K562 treated with DMSO at 1 percent for 12 hours (cell line): ENCODE results near the gene PLA2G1B. TPM values are rescaled to one million over a fixed set of nuclear protein-coding genes. Genes with fewer than 3 reads are reported as not detected.

Source experiments
- total RNA-seq: library from RNA; unstranded; fragments of 300-600 nt; gene quantifications from 2 replicates; pipeline ENCODE4 v1.2.3, GENCODE V29; 2022; ENCODE audit not compliant: insufficient read depth

Gene PLA2G1B
- not detected in 2 replicates for total RNA-seq

DNA sequence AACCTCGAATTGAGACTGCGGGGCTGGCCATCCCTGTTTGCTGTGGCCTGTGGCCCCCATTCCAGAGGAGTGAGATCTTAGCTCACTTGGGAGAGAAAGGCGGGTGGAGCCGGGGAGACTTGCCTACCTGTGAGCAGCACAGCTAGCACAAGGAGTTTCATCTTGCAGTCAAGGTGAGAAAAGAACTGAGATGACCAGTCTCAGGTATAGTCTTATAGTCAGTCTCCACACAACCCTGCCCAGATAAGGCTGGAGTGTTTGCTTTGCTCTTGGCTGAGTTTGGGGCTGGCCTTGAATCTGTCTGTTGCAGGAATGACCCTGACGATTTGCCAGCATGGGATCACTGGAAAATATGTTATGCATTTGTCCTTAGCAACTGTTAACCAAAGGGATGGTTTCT lies at the start of gene PLA2G1B:
TSS of gene PLA2G1B (minus strand) at position 187 of the 400 bp plus-strand sequence. CDS start at position 161, 26 bp downstream.

DNA sequence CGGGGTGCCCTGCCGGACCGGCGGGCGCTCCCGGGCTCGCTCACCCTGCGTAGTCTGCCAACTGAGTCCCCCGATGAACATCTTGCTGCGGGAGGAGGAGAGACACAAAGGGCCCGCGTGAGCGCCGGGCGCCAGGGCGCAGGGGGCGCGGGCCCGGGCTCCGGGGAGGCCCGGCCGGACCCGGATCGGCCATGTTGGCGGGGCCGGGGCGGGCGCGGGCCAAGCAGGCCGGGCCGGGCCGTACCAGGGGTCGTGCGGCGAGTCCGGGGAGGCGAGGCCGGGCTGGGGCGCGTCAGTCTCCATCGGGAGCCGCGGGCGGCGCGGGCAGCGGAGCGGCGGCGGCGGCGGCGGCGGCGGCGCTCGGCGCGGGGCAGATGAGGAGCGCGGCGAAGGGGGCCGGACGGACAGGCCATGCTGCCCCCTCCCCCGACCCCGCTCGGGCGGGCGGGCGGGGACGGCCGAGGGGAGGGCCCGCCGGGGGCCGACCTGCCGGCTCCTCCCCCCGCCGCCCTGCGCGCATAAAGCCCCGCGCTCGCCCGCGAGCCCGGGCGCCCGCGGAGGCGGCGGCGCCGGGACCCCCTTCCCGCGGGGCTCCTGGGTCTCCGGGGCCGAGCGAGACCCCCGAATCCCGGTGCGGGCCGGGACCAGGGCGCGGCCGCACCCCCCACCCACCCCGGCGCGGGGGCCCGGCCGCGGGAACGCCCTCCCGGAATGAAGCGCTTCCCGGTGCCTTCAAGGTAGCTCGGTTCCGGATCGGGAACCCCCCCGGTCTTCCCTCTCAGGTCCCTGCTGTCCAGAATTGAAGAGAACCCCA lies 41.4 kb upstream of the PLA2G1B start, which contains the start of gene MSI1:
TSS of gene MSI1 (minus strand) at position 376 of the 814 bp plus-strand sequence. CDS start at position 303, 73 bp downstream.

DNA sequence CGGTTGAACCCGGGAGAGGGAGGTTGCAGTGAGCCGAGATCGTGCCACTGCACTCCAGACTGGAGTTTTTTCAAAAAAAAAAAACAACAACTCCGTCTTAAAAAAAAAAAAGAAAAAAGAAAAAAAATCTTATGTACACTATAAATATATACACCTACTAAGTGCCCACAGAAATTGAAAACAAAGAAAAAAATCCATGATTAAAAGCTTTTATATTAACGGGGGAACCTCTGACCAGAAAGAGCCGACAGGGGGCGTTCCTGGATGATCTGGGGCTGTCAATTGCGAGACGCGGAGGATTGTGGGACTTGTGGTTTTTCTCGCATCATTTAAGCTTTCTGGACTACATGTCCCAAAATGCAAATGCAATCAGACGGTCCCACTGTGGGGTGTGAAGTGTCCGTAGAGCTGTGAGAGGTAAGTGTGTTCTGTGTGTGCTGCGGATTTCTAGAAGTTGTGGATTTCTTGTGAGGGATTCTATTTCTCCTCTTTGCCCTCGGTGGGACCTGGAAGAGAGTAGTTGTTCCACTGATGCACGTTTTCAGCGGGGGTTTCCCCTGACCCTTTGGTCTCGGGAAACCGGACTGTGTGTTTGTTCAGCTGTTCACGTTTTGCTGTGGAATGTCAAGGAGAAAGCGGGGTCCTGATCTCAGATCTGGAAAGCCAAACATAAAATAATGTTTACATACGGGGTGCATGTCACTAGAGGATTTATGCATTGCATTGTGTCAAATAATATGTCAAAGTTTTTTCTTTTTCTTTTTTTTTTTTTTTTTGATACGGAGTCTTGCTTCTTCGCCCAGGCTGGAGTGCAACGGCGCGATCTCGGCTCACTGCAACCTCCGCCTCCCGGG lies 25.4 kb downstream of the PLA2G1B start, which contains the start of gene SIRT4:
TSS of gene SIRT4 (plus strand) at position 360 of the 854 bp plus-strand sequence. CDS start 1,241 bp downstream, outside the sequence.

DNA sequence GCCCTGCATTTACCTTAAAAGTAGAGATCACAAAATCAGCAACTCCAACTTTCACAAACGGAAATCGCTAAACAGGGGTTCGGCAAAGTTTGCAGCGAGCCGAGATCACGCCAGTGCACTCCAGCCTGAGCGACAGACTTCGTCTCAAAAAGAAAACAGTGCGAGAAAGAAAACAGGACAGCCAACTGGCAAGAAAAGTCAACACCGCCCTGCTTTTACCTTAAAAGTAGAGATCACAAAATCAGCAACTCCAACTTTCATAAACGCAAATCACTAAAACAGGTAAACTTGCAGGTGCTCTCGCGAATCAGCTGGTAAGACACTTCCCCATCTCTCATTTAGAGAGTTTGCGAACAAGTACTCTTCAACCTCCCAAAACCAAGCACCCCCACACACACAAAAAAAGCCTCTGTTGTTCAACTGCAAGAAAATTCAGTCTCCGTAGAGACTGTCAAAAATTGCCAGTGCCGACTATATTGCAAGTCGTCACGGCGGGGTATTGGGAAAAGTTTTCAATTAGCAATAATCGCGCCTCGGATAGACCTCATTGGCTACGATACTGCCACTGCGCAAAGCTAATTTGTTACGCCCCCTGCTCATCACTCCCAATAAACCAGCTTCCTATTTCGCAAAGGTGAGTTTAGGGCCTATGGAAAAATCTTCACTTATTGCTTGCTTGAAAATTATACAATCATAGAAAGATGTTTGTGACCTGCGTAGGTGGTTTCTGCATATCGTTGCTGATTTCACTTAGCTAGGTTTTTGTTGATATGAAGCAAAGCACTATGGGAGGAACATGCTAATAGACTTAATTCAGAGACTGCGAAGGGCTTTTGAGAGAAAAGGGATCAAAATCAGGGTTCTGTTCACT lies 34.7 kb downstream of the PLA2G1B start, which contains the start of gene RNU4-1:
TSS of gene RNU4-1 (minus strand) at position 577 of the 871 bp plus-strand sequence.

Other genes with a start within 250 kb of the PLA2G1B start
- 34.9 and 57.5 TPM in 2 replicates for gene RAB35, start 211.0 kb downstream of the PLA2G1B start, total RNA-seq
- 18.3 and 78.5 TPM in 2 replicates for gene GCN1, start 133.1 kb downstream of the PLA2G1B start, total RNA-seq
- gene RPLP0, start 126.7 kb downstream of the PLA2G1B start, total RNA-seq = 7,895 and 10,585 TPM in 2 replicates
- 50.5 and 107 TPM in 2 replicates for gene PXN, start 62.0 kb downstream of the PLA2G1B start, total RNA-seq
- gene RNU4-2, start 35.9 kb downstream of the PLA2G1B start, total RNA-seq = not detected in 2 replicates
- gene RNU4-1, start 34.5 kb downstream of the PLA2G1B start, total RNA-seq = not detected in 2 replicates
- gene SIRT4, start 25.5 kb downstream of the PLA2G1B start, total RNA-seq = 5.9 and 7.8 TPM in 2 replicates
- not detected in 2 replicates for gene MSI1, start 41.4 kb upstream of the PLA2G1B start, total RNA-seq
- gene COX6A1, start 110.3 kb upstream of the PLA2G1B start, total RNA-seq = 703 and 1,042 TPM in 2 replicates
- 24.7 and 30.4 TPM in 2 replicates for gene TRIAP1, start 118.6 kb upstream of the PLA2G1B start, total RNA-seq
- gene GATC, start 118.7 kb upstream of the PLA2G1B start, total RNA-seq = 8.3 and 17.4 TPM in 2 replicates
- 200 and 213 TPM in 2 replicates for gene SRSF9, start 142.0 kb upstream of the PLA2G1B start, total RNA-seq
- 529 and 566 TPM in 2 replicates for gene DYNLL1, start 168.3 kb upstream of the PLA2G1B start, total RNA-seq
- 32.7 and 34.1 TPM in 2 replicates for gene COQ5, start 201.4 kb upstream of the PLA2G1B start, total RNA-seq
- 110 and 186 TPM in 2 replicates for gene RNF10, start 206.6 kb upstream of the PLA2G1B start, total RNA-seq